Activated T-cell treated with anti-CD3 and anti-CD28 coated beads, Interleukin-2, amount 50 U/mL, for 72 hours (primary cell): Measurements from ENCODE around the gene C8B. TPM values are rescaled to one million over a fixed set of nuclear protein-coding genes. Genes with fewer than 3 reads are reported as not detected.

Source experiments
- ATAC-seq, 2 donors: fragments of 150-1000 bp; cut with Tn5 transposase; replicated peaks in 1 of 2; 2 replicates each; pipeline ENCODE4 v1.10.0; 2021; ENCODE audit warnings: moderate library complexity in 2 of 2, mild to moderate bottlenecking in 1 of 2
- DNase-seq, 2 donors: peaks; one replicate each; pipeline ENCODE4 v3.0.0; 2021 to 2022; ENCODE audit warnings: mixed read lengths in 1 of 2
- H3K27ac Mint-ChIP-seq: one replicate; pipeline ENCODE4 v1.8.0; 2022; ENCODE audit warnings: mild to moderate bottlenecking, moderate library complexity, mixed read lengths
- H3K27me3 Mint-ChIP-seq: one replicate; pipeline ENCODE4 v1.8.0; 2022; ENCODE audit warnings: low read depth, mixed read lengths
- H3K36me3 Mint-ChIP-seq, 2 donors: one replicate each; pipeline ENCODE4 v1.8.0; 2022; ENCODE audit warnings: mixed read lengths in 2 of 2, mild to moderate bottlenecking in 1 of 2; ENCODE audit not compliant: insufficient read depth in 2 of 2
- H3K4me1 Mint-ChIP-seq: one replicate; pipeline ENCODE4 v1.8.0; 2022; ENCODE audit warnings: low read depth, mixed read lengths
- H3K4me3 Mint-ChIP-seq, 2 donors: one replicate each; pipeline ENCODE4 v1.8.0; 2022; ENCODE audit warnings: mild to moderate bottlenecking in 2 of 2, mixed read lengths in 2 of 2, moderate library complexity in 2 of 2
- H3K9me3 Mint-ChIP-seq, 2 donors: one replicate each; pipeline ENCODE4 v1.8.0; 2022; ENCODE audit warnings: mixed read lengths in 2 of 2
- total RNA-seq, 2 donors: library from RNA; stranded (reverse); gene quantifications; one replicate each; pipeline ENCODE4 v1.2.3, GENCODE V29; 2022

Gene C8B
- total RNA-seq: not detected

GRCh38 chr1:56965916-56966697 is at the start of gene C8B:
TSS of gene C8B (minus strand) at chr1:56966015. CDS start at chr1:56965948, 67 bp downstream.
- no peak within 1 kb of the TSS for H3K27ac Mint-ChIP-seq
- H3K27me3 Mint-ChIP-seq: no peaks in the 10 kb centered on the region

GRCh38 chr1:57015071-57015470 is 49.3 kb upstream of the C8B start:
- no peaks in the 10 kb centered on the region for H3K9me3 Mint-ChIP-seq
- no peak overlapping the region for H3K27ac Mint-ChIP-seq
- DNase-seq (no peak), ATAC-seq (no peak)
- H3K4me3 Mint-ChIP-seq: no peak overlapping the region
- no peaks in the 10 kb centered on the region for H3K36me3 Mint-ChIP-seq
- no peaks in the 10 kb centered on the region for H3K4me1 Mint-ChIP-seq
- H3K27me3 Mint-ChIP-seq: no peaks in the 10 kb centered on the region

More at GRCh38 chr1:56965916-56966697, at the start of gene C8B:
- no peak within 1 kb of the TSS for H3K4me3 Mint-ChIP-seq
- H3K4me1 Mint-ChIP-seq: no peaks in the 10 kb centered on the region
- no peaks in the 10 kb centered on the region for H3K36me3 Mint-ChIP-seq
- no peaks in the 10 kb centered on the region for H3K9me3 Mint-ChIP-seq
- ATAC-seq: no peak
- no peak for DNase-seq

- no peaks in the 10 kb centered on the region for H3K36me3 Mint-ChIP-seq
- ATAC-seq (no peak), DNase-seq (no peak)
- no peak overlapping the region for H3K4me3 Mint-ChIP-seq
- H3K27me3 Mint-ChIP-seq: no peaks in the 10 kb centered on the region
- no peaks in the 10 kb centered on the region for H3K4me1 Mint-ChIP-seq
- no peaks in the 10 kb centered on the region for H3K9me3 Mint-ChIP-seq
- H3K27ac Mint-ChIP-seq: no peak overlapping the region
Measured at GRCh38 chr1:57013522-57013921, 47.7 kb upstream of the C8B start.

- Mint-ChIP-seq H3K4me3 (no peak overlapping the region), H3K36me3 (no peaks in the 10 kb centered on the region), H3K27ac (no peak overlapping the region), H3K9me3 (no peaks in the 10 kb centered on the region), H3K27me3 (no peaks in the 10 kb centered on the region), H3K4me1 (no peaks in the 10 kb centered on the region)
- DNase-seq (no peak), ATAC-seq (no peak)
Measured at GRCh38 chr1:57012315-57012714, 46.5 kb upstream of the C8B start.

- no peak overlapping the region for H3K27ac Mint-ChIP-seq
- DNase-seq: no peak
- no peak overlapping the region for H3K4me3 Mint-ChIP-seq
- H3K4me1 Mint-ChIP-seq: no peaks in the 10 kb centered on the region
- no peaks in the 10 kb centered on the region for H3K27me3 Mint-ChIP-seq
- no peaks in the 10 kb centered on the region for H3K36me3 Mint-ChIP-seq
- peaks cover 0 to 1% of the 10 kb centered on the region in 2 donors for H3K9me3 Mint-ChIP-seq
- no peak for ATAC-seq
Measured at GRCh38 chr1:57010511-57010910, 44.7 kb upstream of the C8B start.

GRCh38 chr1:57007948-57008347 is 42.1 kb upstream of the C8B start:
- H3K27me3 Mint-ChIP-seq: peaks cover 7% of the 10 kb centered on the region
- ATAC-seq (no peak), DNase-seq (no peak)
- no peaks in the 10 kb centered on the region for H3K36me3 Mint-ChIP-seq
- H3K27ac Mint-ChIP-seq: no peak overlapping the region
- peaks cover 0 to 1% of the 10 kb centered on the region in 2 donors for H3K9me3 Mint-ChIP-seq
- H3K4me1 Mint-ChIP-seq: no peaks in the 10 kb centered on the region
- H3K4me3 Mint-ChIP-seq: no peak overlapping the region

- Mint-ChIP-seq H3K9me3 (peaks cover 0 to 1% of the 10 kb centered on the region in 2 donors), H3K27ac (no peak overlapping the region), H3K4me1 (no peaks in the 10 kb centered on the region), H3K36me3 (no peaks in the 10 kb centered on the region), H3K27me3 (peaks cover 7% of the 10 kb centered on the region), H3K4me3 (no peak overlapping the region)
- ATAC-seq (no peak), DNase-seq (no peak)
Measured at GRCh38 chr1:57007472-57007871, 41.7 kb upstream of the C8B start.

- no peak for ATAC-seq
- no peak overlapping the region for H3K4me3 Mint-ChIP-seq
- peaks cover 0 to 1% of the 10 kb centered on the region in 2 donors for H3K9me3 Mint-ChIP-seq
- no peak for DNase-seq
- H3K36me3 Mint-ChIP-seq: no peaks in the 10 kb centered on the region
- peaks cover 7% of the 10 kb centered on the region for H3K27me3 Mint-ChIP-seq
- H3K4me1 Mint-ChIP-seq: no peaks in the 10 kb centered on the region
- H3K27ac Mint-ChIP-seq: no peak overlapping the region
Measured at GRCh38 chr1:57003398-57004139, 37.8 kb upstream of the C8B start.

- no peak for ATAC-seq
- Mint-ChIP-seq H3K36me3 (no peaks in the 10 kb centered on the region), H3K4me1 (no peaks in the 10 kb centered on the region), H3K27ac (no peak overlapping the region), H3K27me3 (peaks cover 7% of the 10 kb centered on the region), H3K4me3 (no peak overlapping the region), H3K9me3 (no peaks in the 10 kb centered on the region)
- no peak for DNase-seq
Measured at GRCh38 chr1:56995414-56996100, 29.7 kb upstream of the C8B start.

GRCh38 chr1:56993475-56993874 is 27.7 kb upstream of the C8B start:
- Mint-ChIP-seq H3K4me3 (no peak overlapping the region), H3K27ac (no peak overlapping the region), H3K4me1 (no peaks in the 10 kb centered on the region), H3K9me3 (no peaks in the 10 kb centered on the region), H3K36me3 (no peaks in the 10 kb centered on the region), H3K27me3 (peaks cover 7% of the 10 kb centered on the region)
- ATAC-seq (no peak), DNase-seq (no peak)

- H3K27ac Mint-ChIP-seq: no peak overlapping the region
- DNase-seq (no peak), ATAC-seq (no peak)
- no peak overlapping the region for H3K4me3 Mint-ChIP-seq
- peaks cover 7% of the 10 kb centered on the region for H3K27me3 Mint-ChIP-seq
- H3K9me3 Mint-ChIP-seq: no peaks in the 10 kb centered on the region
- H3K4me1 Mint-ChIP-seq: no peaks in the 10 kb centered on the region
- H3K36me3 Mint-ChIP-seq: no peaks in the 10 kb centered on the region
Measured at GRCh38 chr1:56992318-56993125, 26.7 kb upstream of the C8B start.

- no peaks in the 10 kb centered on the region for H3K36me3 Mint-ChIP-seq
- H3K4me3 Mint-ChIP-seq: no peak overlapping the region
- DNase-seq: no peak
- no peak for ATAC-seq
- H3K4me1 Mint-ChIP-seq: no peaks in the 10 kb centered on the region
- peaks cover 7% of the 10 kb centered on the region for H3K27me3 Mint-ChIP-seq
- no peaks in the 10 kb centered on the region for H3K9me3 Mint-ChIP-seq
- H3K27ac Mint-ChIP-seq: no peak overlapping the region
Measured at GRCh38 chr1:56991576-56991975, 25.8 kb upstream of the C8B start.
